Activated CD4-positive, alpha-beta T cell treated with anti-CD3 and anti-CD28 coated beads, Interleukin-2, amount 50 U/mL, for 48 hours (primary cell): ENCODE data around the gene C3orf18.

Experiments used
- DNase-seq, 2 experiments: peaks; one replicate each; pipeline ENCODE4 v3.0.0-alpha.2; 2020

Gene C3orf18

GRCh38 chr3:50549226-50549625 is 18.3 kb downstream of the C3orf18 start:
- DNase-seq = no peak

- no peak for DNase-seq
These were observed 21.8 kb downstream of the C3orf18 start for GRCh38 chr3:50545781-50546180.

DNA sequence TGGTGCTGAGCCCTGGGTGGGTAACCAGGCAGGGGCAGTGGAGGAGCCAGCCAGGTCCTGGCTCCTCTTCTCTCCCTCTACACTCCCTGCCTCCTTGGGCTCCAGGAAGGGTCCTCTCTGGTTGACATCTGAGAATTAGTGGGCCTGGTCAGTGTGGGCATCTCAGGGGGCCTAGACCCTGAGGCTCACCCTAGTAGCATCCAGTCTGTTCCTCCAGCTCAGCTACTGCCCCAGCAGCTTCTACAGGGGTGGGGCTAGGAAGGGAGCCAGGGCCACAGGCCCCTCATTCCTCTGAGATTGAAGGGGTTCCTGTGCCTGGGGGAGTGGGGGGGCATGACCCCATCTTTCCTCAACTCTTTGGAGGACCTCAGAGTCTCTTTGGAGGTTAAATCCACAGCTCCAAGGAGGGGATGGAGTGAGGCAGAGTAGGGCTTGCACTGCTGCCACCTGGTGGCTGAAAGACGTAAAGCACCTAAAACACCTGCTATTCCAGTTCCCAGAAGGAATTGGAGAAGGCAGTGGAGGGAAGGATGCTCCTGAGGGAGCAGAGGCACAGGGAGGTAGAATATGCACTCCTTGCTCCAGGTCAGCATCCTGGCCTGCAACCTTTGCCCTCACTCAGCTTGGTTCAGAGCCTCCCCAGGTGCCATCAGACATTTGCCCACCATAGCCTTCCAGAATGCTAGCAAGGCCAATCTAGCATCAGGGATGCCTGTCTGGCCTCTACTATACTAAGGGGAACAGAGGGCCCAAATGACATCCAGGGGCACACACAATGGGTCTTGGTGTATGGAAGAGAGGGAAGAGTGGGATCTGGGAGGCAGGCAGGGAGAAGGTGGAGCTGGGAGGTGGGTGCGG is 25.1 kb downstream of the C3orf18 start:
- peak; percentile 74 to 76 for DNase-seq

- DNase-seq = no peak
These were observed 27.9 kb downstream of the C3orf18 start for GRCh38 chr3:50539356-50540286.

DNA sequence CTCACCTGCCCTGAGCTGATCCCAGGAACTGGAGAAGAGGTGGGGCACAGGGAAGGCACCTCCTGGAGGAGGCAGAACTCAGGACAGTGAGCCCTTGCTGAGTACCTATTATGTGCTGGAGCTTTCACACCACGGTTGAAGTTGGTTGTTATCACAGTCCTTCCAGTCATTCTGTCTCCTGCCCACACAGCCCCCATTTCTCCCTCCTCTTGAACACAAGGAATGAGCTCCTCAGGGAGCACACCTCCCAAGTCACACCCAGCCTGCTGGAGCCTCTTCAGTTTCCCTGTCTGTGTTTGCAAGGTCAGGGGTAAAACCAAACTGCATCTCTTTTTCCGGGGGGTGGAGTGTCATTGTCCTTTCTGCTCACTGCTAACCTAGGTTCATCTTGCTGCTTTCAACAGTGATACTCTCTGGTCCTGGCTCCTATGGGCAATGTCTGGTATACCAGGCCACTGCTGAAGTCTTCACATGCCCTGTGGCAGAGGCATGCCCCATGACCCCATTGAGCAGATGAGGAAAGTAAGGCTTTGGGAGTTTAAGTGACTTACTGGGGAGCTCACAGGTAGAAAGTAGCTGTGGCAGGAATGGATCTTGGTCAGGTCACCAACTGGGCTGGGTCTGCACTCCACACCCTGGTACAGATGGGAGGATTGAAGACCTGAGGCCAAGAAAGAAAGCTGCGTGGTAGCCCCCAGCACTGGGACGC is 30.0 kb downstream of the C3orf18 start:
- DNase-seq = no peak

GRCh38 chr3:50536471-50537180 is 30.9 kb downstream of the C3orf18 start:
- DNase-seq = no peak

DNA sequence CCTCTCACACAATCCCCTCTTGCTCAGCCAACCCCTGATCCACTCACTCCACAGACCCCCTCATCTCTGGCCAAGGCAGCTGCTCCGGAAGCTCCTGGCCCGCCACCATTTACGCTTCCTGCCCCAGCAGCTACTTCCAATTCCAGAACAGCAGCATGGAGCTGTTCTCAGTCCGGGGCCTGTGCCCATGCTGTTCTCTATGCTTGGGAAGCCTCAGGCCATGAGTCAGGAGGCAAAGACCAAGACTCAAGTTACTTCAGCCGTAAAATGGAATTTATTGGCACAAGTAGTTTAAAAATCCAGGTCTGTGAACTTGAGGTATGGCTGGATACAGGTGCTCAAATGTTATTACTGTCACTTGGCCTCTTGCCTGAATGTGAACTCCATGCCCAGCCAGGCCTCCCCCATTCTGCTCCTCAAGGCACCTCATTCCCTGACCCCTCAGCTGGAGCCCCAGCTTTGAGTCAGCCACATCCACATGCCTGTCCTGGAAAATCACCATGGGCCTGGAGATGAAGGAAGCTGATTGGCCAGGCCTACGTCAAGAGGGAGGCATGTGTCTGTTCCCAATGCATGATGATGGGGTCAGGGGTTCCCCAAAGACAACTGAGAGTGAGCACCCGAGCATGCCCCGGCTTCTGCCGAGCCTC is 32.7 kb downstream of the C3orf18 start:
- no peak for DNase-seq

GRCh38 chr3:50533807-50534461 is 33.6 kb downstream of the C3orf18 start:
- no peak for DNase-seq

- DNase-seq = no peak
These were observed 34.2 kb downstream of the C3orf18 start for GRCh38 chr3:50533316-50533715.

DNA sequence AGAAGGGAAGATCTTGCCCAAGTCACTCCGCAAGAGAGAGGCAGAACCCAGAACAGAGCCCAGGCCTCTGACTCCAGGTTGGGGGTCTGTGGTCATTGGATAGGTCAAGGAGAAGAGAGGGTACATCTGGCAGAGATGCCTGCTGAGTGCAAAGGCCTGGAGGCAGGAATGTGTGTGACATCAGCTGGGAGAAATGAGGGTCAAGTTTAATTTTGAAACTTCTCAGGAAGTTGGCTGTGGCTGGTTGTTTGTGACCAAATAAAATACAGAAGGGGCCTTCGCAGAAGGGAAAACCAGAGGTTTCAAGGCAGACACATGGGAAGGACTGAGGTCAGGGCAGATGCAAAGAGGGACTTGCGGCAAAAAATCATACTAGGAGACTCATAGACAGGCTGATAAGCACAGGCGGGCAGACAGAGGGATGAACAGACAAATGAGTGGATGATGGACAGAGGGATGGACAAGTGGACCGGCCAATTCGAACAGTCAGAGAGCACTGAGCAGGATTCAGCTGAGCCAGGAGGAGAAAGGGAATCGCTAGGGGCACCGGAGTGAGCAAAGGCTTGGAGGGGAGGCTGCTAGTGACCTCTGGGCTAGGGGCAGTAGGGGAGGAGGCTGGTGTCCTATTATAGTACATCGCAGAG is 35.4 kb downstream of the C3orf18 start:
- DNase-seq = no peak

- DNase-seq = no peak
These were observed 36.3 kb downstream of the C3orf18 start for GRCh38 chr3:50531201-50531600.

DNA sequence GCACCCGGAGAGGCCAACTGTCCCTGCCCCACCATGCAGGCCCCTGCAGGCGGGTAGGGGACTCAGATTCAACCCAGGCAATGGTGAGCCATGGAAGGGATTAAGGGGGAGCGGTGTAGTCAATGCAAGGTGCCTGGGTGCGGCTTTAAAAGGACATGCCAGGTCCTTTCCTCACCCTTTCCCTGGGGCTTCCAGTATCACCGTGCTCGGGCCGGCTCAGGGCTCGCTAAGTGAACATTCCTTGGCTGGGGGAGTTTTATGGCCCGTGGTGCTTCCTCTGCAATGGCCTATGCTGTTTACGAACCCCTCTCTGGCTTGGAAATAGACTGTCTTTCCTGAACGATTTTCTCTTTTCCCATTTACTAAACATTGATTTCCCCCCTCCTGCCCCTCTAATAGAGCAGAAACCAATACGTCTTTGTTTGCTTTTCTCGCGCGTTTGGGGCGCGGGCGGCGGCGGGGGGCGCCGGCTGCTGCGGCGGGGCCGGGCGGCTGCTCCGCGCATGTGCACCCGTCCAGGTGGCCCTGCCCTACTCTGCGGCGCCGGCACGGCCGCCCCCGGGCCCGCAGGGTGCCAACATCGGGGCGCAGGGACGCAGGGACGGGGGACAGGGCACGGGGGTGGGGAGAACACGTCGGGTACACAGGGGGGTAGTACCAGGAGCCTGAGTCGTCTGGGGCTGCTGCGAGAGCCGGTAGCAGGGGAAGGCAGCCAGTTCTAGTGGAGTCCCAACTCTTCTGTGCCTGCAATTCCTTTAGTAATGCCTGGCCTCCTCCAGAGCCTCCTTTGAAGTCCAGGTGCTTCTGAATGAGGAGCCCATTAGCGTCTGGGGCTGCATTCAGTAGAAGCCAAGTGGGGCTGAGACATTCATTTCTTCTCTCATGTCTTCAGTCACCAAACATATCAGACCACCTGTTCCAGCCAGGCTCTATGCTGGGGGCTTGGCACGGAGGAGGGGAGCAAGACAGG is 37.3 kb downstream of the C3orf18 start:
- DNase-seq = no peak

GRCh38 chr3:50525987-50526386 is 41.6 kb downstream of the C3orf18 start:
- peak; percentile 71 to 76 for DNase-seq

DNA sequence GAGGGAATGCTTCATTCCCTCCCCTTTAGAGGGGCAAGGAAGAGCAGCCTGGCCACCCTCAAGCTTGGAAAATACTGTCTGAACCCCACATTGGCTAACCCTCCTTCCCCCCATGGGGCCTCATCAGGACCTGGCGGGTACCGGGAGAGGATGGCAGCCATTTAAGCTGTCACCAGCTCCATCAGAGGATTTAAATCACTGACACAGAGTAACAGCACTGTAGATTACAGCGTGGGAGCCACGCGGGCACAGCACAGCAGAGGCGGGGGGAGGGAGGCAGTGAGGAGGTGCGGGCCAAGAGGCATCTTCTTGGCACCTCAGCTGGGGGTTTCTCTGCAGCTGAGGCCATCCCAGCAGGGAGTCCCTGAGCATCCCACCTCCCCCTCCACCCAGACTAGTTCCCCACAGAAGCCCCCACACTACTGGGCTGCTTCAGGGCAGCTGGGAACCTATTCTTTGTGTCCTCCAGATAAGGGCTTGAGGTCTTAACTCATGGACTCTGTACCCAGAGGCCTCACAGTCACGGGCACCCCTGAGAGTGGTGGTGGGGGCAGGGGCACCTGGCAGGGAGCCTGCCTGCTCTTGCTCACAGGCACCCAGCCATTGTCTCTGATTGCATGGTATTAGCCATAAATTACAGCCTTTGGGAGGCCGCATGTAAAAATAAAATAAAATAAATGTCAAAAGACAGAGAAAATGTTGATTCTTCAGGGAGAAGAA is 42.2 kb downstream of the C3orf18 start:
- DNase-seq = no peak

- DNase-seq = no peak
These were observed 42.8 kb downstream of the C3orf18 start for GRCh38 chr3:50524746-50525145.

DNA sequence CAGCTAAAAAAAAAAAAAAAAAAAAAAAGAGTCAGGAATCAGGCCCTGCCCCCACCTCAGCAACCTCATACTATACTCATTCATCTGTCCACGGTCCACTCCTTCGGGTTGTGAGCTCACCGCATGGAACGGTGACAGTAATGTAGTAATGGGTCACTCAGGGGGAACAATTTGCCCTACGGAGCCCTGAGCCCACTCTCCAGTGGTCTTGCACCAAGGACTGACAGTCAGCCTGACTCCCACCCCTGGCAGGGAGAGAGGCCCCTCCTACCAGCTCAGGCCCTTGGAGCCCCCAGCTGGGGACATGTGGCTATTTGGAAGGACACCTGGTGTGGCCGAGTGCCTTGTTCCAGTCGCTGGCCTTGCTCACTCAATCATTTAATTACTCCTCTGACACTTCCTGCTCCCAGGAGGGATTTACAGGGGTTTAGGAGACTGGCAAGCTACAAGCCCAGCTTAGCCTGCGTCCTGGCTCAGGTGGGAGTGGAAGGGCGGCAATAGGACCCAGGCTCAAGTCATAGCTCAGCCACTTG is 44.2 kb downstream of the C3orf18 start:
- no peak for DNase-seq

GRCh38 chr3:50521572-50521971 is 46.0 kb downstream of the C3orf18 start:
- no peak for DNase-seq

- no peak for DNase-seq
These were observed 46.7 kb downstream of the C3orf18 start for GRCh38 chr3:50520849-50521248.
